ENCODE results near the gene SLFN11.

GRCh38 chr17:35341411-35341992 lies 31.9 kb downstream of the SLFN11 start:
- no peak for TF ChIP-seq CTCF (conservative IDR thresholded peaks at IDR 0.05; ENCODE audit: low read depth, low read length)
- TF ChIP-seq EZH2phosphoT487 (IDR thresholded peaks at IDR 0.05; ENCODE audit: borderline replicate concordance, low read length): no peak
